ENCODE data around the gene EDEM1.

EDEM1 gene

DNA sequence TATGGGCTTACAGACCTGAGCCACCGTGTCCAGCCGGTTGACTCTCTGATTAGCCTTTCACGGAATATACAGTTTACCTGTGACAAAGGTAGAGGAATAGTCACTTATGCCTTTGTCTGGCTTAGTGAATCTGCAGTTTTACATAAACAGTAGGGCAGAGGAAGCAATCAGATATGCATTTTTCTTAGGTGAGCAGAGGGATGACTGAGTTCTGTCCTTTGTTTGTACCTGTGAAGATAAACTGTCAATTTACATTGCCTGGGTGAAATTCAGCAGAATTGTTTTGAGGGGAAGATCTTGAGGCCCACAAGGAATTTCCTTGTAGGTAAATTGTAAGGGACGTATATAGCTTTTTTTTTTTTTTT is 10.8 kb downstream of the EDEM1 start:
- DNase-seq (ENCODE audit: low read depth in 2 of 2, low spot score in 1 of 2), result no peak

DNA sequence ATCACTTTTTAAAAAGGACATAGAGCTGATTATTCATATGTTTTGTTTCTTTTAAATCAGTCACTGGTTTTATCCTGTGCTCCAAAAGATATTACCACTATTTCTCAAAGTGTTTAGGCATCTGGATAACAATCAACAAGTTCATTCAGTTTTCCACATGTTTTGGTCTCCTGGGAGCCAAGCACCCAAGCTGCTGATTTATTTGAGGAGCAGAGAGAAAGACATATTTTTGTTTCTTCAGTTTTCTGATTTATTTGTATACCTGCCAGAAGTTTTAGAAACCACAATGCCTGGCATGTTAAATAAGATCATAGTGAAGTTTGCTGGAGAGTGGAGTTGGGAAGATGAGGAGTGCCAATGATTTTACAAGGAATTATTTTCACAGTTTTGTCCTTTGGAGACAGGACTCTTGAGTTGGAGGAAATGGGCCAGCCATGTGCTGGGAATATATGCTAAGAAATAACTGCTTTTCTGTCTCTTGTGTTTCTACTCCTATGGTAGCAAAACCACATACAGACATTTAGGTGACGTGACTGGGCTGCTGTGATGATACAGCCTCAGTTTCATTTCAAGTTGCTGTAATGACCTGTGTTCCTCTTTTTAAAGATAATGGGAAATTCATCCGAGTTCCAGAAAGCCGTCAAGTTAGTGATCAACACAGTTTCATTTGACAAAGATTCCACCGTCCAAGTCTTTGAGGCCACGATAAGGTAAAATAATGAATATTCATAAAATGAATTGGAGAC is 11.7 kb downstream of the EDEM1 start:
- no peak for DNase-seq (ENCODE audit: low read depth in 2 of 2, low spot score in 1 of 2)

GRCh38 chr3:5201536-5201935 is 14.0 kb downstream of the EDEM1 start:
- no peak for DNase-seq (ENCODE audit: low read depth in 2 of 2, low spot score in 1 of 2)

DNA sequence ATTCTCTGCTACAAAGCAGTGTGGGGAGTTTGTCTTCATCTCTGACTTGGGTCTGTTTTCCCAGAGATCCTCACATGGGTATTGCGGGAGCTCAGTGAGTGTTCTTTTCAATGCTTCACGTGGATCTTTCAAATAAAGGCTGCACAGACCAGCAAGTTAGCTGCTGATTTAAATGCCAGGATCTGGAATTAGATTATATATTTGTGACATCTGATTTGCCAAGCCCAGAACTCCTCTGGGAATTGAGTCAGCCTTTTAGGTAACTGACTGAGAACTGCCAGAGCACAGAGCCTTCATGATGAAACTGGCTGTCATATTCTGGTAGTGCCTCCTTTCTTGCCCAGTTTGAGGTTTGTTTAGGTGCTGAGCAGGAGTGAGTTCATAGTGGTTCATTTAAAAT is 14.7 kb downstream of the EDEM1 start:
- DNase-seq (ENCODE audit: low read depth in 2 of 2, low spot score in 1 of 2), result no peak

DNA sequence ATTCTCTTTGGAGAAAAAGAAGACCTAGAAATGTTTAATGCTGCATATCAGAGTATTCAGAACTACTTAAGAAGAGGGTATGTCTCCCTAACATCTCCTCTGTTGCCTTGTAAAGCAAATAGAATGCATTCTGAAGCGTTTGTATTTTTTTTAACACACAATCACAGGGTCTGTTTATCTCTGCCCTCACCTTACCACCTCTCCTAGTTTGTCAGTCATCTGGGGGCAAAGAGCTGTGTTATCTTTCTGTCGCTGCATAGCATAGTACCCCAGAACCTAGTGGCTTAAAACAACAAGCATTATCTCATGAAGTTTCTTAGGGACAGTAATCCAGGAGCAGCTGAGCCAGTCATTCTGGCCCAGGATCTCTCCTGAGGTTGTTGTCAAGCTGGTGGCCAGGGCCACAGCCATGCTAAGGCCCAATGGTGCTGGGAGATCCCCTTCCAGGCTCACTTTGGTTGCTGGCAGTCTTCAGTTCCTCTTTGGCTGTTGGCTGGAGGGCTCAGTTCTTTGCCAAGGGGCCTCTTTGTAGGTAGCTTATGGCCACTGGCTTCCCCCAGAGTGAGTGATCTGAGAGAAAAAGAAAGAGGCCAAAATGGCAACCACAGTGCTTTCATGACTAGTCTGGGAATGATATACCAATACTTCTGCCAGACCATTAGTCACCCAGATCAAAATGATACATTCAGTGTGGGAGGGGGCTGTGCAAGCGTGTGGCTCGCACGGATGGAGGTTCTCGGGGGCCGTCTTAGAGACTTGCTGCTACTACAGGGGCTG is 17.8 kb downstream of the EDEM1 start:
- DNase-seq (ENCODE audit: low read depth in 2 of 2, low spot score in 1 of 2), result no peak

GRCh38 chr3:5210926-5211325 is 23.4 kb downstream of the EDEM1 start:
- no peak for DNase-seq (ENCODE audit: low read depth in 2 of 2, low spot score in 1 of 2)

DNA sequence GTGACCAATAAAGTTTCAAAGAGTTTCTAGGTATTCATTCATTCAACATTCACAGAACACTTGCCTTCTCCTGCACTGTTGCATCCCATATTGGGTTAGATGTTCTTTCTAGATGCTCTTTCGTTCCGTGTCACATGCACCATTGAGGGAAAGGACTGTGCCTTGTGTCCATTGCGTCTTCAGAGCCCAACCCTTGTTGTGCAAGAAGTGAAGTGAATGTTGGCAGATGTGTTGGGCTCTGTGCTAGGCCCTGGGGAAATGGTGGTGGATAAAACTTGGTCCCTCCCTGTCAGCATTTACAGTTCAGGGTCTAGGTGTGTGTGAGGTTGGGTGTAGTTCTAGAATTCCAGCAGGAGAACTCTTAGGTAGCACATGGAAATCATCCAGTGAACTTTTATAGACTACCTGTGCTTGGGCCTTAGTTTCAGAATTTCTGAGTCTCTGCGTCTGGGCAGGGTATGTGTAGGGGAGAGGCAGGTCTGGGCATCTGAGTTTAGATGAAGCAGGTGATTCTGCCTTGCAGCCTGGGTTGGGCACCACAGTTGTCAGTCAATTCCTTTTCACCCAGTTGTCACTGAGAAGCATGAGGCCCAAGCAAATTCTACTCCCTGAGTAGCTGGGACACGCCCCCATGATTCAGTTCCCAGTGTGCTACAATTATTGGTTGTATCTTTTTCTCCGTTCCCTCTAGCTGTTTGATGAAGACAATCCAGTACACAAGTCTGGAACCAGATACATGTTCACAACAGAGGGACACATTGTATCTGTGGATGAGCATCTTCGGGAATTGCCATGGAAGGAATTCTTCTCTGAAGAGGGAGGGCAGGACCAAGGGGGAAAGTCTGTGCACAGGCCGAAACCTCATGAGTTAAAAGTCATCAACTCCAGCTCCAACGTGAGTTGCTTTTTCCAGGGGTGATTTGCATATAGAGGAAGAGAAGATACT is 25.4 kb downstream of the EDEM1 start:
- no peak for DNase-seq (ENCODE audit: low read depth in 2 of 2, low spot score in 1 of 2)

GRCh38 chr3:5213574-5213966 is 26.1 kb downstream of the EDEM1 start:
- DNase-seq (ENCODE audit: low read depth in 2 of 2, low spot score in 1 of 2), result no peak

DNA sequence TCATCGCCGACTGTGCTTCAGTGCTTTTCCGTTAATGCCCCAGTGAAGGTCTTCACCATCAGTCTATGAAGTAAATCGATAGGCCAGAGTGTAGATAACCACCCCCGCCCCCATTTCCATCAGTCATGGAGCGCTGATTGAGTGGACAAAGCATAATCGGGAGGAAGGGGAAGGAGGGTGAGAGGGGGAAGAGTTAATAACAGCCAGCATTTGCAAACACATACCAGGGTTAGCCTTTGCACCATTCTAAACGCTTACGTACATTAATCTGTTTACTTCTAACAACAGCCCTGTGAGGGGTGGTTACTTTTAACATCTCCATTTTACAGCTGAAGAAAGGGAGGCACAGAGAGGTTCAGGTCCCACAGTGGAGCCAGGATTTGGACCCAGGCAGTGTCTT is 26.8 kb downstream of the EDEM1 start:
- no peak for DNase-seq (ENCODE audit: low read depth in 2 of 2, low spot score in 1 of 2)

GRCh38 chr3:5217824-5218595 is 30.5 kb downstream of the EDEM1 start:
- no peak for DNase-seq (ENCODE audit: low read depth in 2 of 2, low spot score in 1 of 2)

- no peak for DNase-seq (ENCODE audit: low read depth in 2 of 2, low spot score in 1 of 2)
Observed at GRCh38 chr3:5218815-5219214, 31.3 kb downstream of the EDEM1 start.

- DNase-seq (ENCODE audit: low read depth in 2 of 2, low spot score in 1 of 2), result no peak
Observed at GRCh38 chr3:5219216-5219615, 31.7 kb downstream of the EDEM1 start.

DNA sequence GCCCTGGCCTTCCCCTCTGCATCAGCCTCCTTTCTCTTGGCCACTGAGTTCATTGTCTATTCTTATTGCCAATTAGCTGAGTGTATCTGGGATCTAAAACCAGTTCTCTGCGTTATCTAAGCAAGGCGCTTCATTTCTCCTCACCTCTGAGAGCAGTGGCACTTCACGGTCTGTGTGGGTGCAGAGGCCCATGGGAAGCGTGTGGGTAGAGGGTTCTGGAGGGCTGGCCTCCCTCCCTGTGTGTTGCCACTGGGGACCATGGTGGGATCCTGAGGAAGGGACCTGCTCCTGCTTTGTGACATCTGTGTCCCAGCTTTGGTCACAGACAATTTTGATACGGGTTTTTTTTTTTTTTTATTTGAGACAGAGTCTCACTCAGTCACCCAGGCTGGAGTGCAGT is 32.7 kb downstream of the EDEM1 start:
- DNase-seq (ENCODE audit: low read depth in 2 of 2, low spot score in 1 of 2), result no peak

GRCh38 chr3:5220667-5221431 is 33.3 kb downstream of the EDEM1 start:
- no peak for DNase-seq (ENCODE audit: low read depth in 2 of 2, low spot score in 1 of 2)

GRCh38 chr3:5221701-5222100 is 34.2 kb downstream of the EDEM1 start:
- DNase-seq (ENCODE audit: low read depth in 2 of 2, low spot score in 1 of 2), result no peak

DNA sequence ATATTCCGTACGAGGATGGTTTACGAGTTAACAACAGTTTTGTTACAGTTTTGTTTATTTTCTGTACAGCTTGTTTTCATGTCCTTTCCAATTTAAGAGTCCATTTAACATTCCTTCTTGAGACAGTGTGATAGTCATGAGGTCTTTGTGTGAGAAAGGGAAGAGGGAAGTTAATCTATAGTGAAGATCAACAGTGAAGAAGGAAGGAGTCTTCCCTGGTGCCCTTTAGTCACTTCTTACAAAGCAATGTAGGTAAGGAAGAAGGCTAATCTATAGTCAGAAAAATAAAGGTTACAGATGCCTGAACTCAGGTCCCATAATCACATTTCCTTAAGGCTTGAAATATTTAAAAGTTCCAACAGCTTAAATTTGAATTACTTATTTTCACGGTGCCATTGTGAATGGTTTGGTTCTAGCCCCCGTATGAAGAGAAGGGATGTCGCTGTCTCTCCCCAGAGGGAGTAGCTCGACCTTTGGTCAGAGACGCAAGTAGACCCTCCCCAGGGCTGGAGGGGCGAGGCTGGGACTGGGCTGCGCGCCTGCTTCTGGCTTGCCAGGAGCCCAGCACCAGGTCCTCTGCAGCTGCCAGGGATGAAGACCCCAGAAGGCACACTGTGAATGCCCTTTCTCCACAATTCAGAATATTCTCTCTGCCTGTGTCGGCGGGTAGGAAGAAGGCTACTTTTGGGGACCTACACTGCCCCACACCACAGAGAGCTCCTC is 34.9 kb downstream of the EDEM1 start:
- DNase-seq (ENCODE audit: low read depth in 2 of 2, low spot score in 1 of 2), result no peak

DNA sequence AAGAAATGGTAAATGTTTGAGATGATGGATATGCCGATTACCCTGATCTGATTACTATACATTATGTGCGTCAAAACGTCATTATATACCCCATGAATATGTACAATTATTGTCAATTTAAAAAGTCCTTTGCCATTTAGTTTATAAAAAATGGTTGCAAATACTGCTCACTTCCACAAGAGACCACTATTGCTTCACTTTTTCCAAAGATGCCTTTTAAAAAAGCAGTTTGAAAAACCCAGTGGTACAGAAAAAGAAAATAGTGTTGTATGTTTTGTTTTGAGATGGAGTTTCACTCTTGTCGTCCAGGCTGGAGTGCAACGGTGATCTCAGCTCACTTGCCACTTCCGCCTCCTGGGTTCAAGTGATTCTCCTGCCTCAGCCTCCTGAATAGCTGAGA is 39.3 kb downstream of the EDEM1 start:
- DNase-seq (ENCODE audit: low read depth in 2 of 2, low spot score in 1 of 2), result no peak

GRCh38 chr3:5227812-5228211 is 40.3 kb downstream of the EDEM1 start:
- no peak for DNase-seq (ENCODE audit: low read depth in 2 of 2, low spot score in 1 of 2)

- no peak for DNase-seq (ENCODE audit: low read depth in 2 of 2, low spot score in 1 of 2)
Observed at GRCh38 chr3:5229414-5229813, 41.9 kb downstream of the EDEM1 start.

DNA sequence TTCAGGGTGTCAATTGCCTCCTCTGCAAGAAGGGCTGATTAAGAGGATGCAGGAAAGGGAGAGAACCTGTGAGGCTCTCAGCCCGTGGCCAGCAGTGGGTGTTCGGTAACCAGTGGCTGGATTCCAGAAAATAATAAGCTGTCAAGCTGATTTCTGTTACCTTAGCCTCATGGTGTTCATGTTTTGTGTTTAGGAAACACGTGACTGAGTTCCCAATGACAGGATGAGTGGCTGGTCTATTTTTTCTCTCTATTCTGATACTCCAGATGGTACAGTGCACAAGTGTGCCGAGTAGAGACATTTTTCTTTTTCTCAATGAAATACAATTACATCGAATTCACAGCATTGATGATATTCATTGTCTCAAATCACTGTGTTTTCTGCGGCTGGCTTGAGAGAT is 43.6 kb downstream of the EDEM1 start:
- no peak for DNase-seq (ENCODE audit: low read depth in 2 of 2, low spot score in 1 of 2)
